Right cardiac atrium (tissue), 5 donors: Measurements from ENCODE around the gene ST6GALNAC3. TPM values are rescaled to one million over a fixed set of nuclear protein-coding genes. Genes with fewer than 3 reads are reported as not detected.
"Not testable (repeated sequence)": the region's sequence is repeated elsewhere in the genome, so short reads cannot be mapped to it uniquely, and the experiment has no call there.

Experiments used
- ATAC-seq, 2 donors: fragments of 200-7000 bp; cut with Tn5 transposase; one replicate each; pipeline versions ENCODE4 v1.8.0 to v1.9.1; 2020; ENCODE audit warnings: moderate library complexity in 2 of 2, mild to moderate bottlenecking in 1 of 2
- DNase-seq, 3 donors: peaks; one replicate each; pipeline ENCODE4 v3.0.0-alpha.2; 2020
- H3K27ac ChIP-seq: one replicate; pipeline ENCODE4 v1.5.1; 2013; ENCODE audit warnings: mild to moderate bottlenecking, low read length, control low read depth, moderate library complexity
- H3K27me3 ChIP-seq: one replicate; pipeline ENCODE4 v1.6.1; 2013; ENCODE audit not compliant: control insufficient read depth, insufficient read depth
- H3K4me1 ChIP-seq: one replicate; pipeline ENCODE4 v1.6.1; 2013; ENCODE audit warnings: low read length; ENCODE audit not compliant: control insufficient read depth, insufficient read depth
- H3K4me3 ChIP-seq: one replicate; pipeline ENCODE4 v1.5.1; 2013; ENCODE audit warnings: low read length, control low read depth
- H3K9me3 ChIP-seq: one replicate; pipeline ENCODE4 v1.6.1; 2013; ENCODE audit warnings: low read length; ENCODE audit not compliant: control insufficient read depth
- WGBS: extraction: QIAGEN DNeasy Blood & Tissue Kit; methylation state at CpG from one replicate; pipeline ENCODE4 v1.1.7; 2013; 5-methylcytosine and 5-hydroxymethylcytosine counted together
- intact Hi-C, 4 donors: fragments of 100-400 bp; cut with DNase I; formaldehyde crosslinking; loops; one replicate each; pipeline versions ENCODE4 v1.11.0 to v1.14.0; 2022 to 2023
- polyA plus RNA-seq: library from polyadenylated mRNA; stranded (reverse); fragments of 200-250 nt; gene quantifications from one replicate; pipeline ENCODE4 v1.2.3, GENCODE V29; 2013
- total RNA-seq, 4 donors: library from RNA; stranded (reverse); fragmentation: NEBNext Ultra II Directional; extraction: Animal tissue kit (Norgen Biotek cat#: 25700); gene quantifications; one replicate each; pipeline ENCODE4 v1.2.1, GENCODE V29; 2021
- donor health status: healthy with polysubstance abuse.
- donor health status: DM: no; HTN: yes; CAD: no.
- donor health status: DM: no; HTN: no; CAD: no.
- donor health status: DM: no; HTN: yes; CAD: no; lungs with severe emphysema.
- donor health status: DM: yes; HTN: yes; CAD: no.

ST6GALNAC3 gene
- total and polyA plus RNA-seq, 5 donors: 2.8 to 19.9 (median 15.4) TPM

DNA sequence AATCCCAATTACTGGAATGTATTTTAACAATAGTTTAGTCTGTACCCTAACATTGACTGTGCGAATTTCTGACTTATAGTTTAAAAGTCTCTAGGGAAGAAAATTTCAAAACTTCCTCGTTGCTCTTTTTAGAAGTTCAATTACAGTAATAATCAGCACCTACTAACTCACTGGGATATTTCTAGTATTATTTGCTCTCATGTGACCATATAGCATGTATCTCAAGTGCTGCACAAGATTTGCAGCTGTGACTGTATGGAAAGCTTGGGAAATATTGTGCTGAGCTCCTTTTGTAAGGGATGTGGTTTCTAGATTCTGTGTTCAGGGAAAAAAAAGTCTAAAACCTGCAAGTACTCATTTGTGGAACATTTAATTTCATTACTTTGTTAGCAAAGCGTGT lies 153.1 kb downstream of the ST6GALNAC3 start:
- intact Hi-C loops: no loop called here
- ATAC-seq: no peak
- H3K27me3 ChIP-seq: no peaks in the 10 kb centered on the region
- H3K4me3 ChIP-seq: no peak overlapping the region
- no peaks in the 10 kb centered on the region for H3K4me1 ChIP-seq
- no peak for DNase-seq
- no peaks in the 10 kb centered on the region for H3K9me3 ChIP-seq
- H3K27ac ChIP-seq: no peak overlapping the region
- WGBS: 64% methylated on average over 3 of the region's 3 CpGs

DNA sequence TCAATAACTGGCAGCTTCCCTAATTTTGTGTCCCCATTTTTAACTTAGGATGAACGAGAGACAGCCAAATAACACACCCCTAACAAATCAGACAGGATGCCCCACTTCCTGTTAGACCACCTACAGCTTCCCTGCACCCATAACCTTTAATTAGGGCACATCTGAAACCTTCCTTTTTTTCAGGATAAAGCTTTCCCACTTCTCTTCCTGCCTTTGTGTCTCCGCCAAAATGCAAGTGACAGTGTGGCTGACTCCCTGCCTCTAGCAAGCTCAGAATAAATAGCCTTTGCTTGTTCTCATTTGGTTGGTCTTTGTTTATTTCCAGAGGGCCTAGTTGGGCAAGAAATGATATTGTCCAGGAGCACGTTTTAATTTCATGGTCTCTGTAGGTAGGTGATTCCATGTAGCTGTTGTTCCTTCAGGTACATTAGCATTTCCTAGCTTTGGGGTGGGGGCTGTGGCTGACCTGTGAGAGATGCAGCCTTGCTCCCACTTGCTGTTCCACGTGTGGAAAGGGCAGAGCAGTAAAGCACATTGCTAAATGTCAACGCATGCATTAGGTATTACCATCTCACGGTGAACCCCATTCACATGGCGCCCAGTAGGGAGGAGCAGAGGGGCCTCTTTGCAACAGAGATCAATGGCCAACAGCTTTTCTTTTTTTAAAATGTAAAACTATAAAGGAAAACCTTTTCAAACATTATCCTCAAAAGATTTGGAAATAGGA lies 154.9 kb downstream of the ST6GALNAC3 start:
- intact Hi-C loops: no loop called here
- Histone ChIP-seq H3K9me3 (no peaks in the 10 kb centered on the region), H3K27ac (no peak overlapping the region), H3K4me1 (no peaks in the 10 kb centered on the region), H3K27me3 (no peaks in the 10 kb centered on the region), H3K4me3 (no peak overlapping the region)
- WGBS: 58% methylated on average over 7 of the region's 7 CpGs
- DNase-seq (no peak), ATAC-seq (peak in 1 of 2 donors; percentile 46)

DNA sequence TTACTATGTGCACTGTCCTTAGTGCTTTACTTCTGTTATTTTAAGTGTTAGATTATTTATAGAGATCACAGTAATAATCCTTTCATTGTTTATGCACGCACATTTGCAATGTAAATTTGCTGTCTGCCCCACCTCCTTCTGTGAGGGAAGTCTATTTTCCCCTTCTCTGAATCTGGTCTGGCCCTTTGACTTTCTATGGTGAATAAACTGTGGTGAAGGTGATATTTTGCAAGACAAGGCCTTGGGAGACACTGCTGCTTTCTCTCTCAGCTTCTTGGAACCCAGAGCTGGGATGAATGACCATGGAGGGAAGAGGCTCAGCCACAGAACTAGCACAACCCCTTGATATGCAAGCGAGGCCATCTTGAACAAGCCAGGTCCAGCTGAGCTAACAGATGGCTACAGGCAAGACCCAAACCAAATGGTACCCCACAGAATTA lies 156.3 kb downstream of the ST6GALNAC3 start:
- ATAC-seq (no peak), DNase-seq (no peak)
- no peak overlapping the region for H3K4me3 ChIP-seq
- H3K27ac ChIP-seq: no peak overlapping the region
- no peaks in the 10 kb centered on the region for H3K27me3 ChIP-seq
- H3K9me3 ChIP-seq: no peaks in the 10 kb centered on the region
- intact Hi-C loops: no loop called here
- no peaks in the 10 kb centered on the region for H3K4me1 ChIP-seq
- 94% methylated on average over 2 of the region's 2 CpGs for WGBS

- Histone ChIP-seq H3K27ac (no peak overlapping the region), H3K27me3 (no peaks in the 10 kb centered on the region), H3K9me3 (no peaks in the 10 kb centered on the region), H3K4me1 (no peaks in the 10 kb centered on the region), H3K4me3 (no peak overlapping the region)
- 82% methylated on average over 4 of the region's 4 CpGs for WGBS
- no peak for ATAC-seq
- intact Hi-C loops: no loop called here
- DNase-seq: no peak
These were observed 156.8 kb downstream of the ST6GALNAC3 start for GRCh38 chr1:76231320-76231719.

- Histone ChIP-seq H3K4me1 (no peaks in the 10 kb centered on the region), H3K4me3 (no peak overlapping the region), H3K27ac (no peak overlapping the region), H3K27me3 (no peaks in the 10 kb centered on the region), H3K9me3 (no peaks in the 10 kb centered on the region)
- intact Hi-C loops: no loop called here
- DNase-seq (no peak), ATAC-seq (no peak)
- over 99% methylated on average over 4 of the region's 4 CpGs for WGBS
These were observed 158.1 kb downstream of the ST6GALNAC3 start for GRCh38 chr1:76232666-76233065.

- intact Hi-C loops: no loop called here
- Histone ChIP-seq H3K27me3 (no peaks in the 10 kb centered on the region), H3K9me3 (no peaks in the 10 kb centered on the region), H3K27ac (no peak overlapping the region), H3K4me1 (no peaks in the 10 kb centered on the region), H3K4me3 (no peak overlapping the region)
- ATAC-seq: no peak
- no peak for DNase-seq
- WGBS: 92% methylated on average over 2 of the region's 2 CpGs
These were observed 159.5 kb downstream of the ST6GALNAC3 start for GRCh38 chr1:76234061-76234460.

DNA sequence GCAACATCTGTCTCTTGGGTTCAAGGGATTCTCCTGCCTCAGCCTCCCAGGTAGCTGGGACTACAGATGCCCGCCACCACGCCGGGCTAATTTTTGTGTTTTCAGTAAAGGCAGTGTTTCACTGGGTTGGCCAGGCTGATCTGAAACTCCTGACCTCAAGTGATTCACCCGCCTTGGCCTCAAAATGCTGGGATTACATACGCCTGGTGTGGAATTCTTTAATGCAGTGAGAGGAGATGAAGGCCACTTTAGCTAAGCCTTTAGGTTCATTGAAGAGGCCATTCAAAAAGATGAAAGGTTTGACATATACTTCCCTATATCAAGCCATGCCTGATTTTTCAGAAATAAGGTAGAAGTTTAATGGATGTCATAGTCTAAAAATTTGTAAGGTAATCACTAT lies 162.7 kb downstream of the ST6GALNAC3 start:
- DNase-seq (no peak), ATAC-seq (no peak)
- whole genome bisulfite sequencing: 96% methylated on average over 5 of the region's 5 CpGs
- Histone ChIP-seq H3K27ac (no peak overlapping the region), H3K27me3 (no peaks in the 10 kb centered on the region), H3K9me3 (no peaks in the 10 kb centered on the region), H3K4me3 (no peak overlapping the region), H3K4me1 (peaks cover 1% of the 10 kb centered on the region)
- intact Hi-C loops: no loop called here

DNA sequence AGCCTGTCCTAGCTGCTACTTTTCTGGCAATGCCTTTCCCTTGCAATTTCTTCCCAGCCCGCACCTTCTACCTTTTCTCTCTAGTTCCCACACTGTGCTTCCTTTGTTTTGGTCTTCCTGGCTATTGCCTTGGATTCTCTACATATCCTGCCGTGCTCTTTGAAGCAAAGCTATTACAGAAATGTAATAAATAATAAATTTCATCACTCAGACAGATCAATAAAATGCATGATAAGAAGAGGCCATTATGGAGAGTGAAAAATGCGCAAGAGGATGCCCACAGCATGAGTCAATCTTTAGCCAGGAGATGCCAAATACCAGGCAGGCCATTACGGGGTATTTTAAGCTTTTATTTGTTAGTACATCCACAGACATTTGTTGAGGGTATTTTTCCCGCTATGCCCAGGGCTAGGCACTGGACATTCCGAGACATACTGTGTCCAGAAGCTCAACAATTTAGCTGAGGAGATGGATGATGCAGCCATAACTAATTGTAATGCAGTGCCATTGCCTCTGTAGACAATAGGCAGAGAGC lies 163.6 kb downstream of the ST6GALNAC3 start:
- Histone ChIP-seq H3K27ac (no peak overlapping the region), H3K9me3 (no peaks in the 10 kb centered on the region), H3K27me3 (no peaks in the 10 kb centered on the region), H3K4me1 (peaks cover 1% of the 10 kb centered on the region), H3K4me3 (no peak overlapping the region)
- 83% methylated on average over 6 of the region's 6 CpGs for WGBS
- no peak for ATAC-seq
- DNase-seq: no peak
- intact Hi-C loops: no loop called here

DNA sequence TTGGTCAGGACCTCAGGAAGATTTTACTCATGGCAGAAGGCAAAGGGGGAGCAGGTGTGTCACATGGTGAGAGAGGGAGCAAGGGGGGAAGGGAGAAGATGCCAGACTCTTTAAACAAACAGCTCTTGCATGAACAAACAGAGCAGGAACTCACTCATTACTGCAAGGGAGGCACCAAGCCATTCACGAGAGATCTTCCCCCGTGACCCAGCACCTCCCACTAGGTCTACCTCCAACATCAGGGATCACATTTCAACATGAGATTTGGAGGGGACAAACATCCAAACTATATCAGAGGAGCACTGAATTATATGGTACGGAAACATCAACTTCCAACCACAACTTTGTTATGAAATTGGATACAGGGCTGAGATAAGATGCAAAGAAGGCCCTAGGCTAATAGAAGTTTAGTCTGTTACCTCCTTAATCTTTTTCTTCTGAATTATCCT lies 164.9 kb downstream of the ST6GALNAC3 start:
- Histone ChIP-seq H3K27ac (no peak overlapping the region), H3K9me3 (no peaks in the 10 kb centered on the region), H3K4me3 (no peak overlapping the region), H3K4me1 (peaks cover 1% of the 10 kb centered on the region), H3K27me3 (no peaks in the 10 kb centered on the region)
- WGBS: 72% methylated on average over 3 of the region's 3 CpGs
- intact Hi-C loops: no loop called here
- ATAC-seq (no peak), DNase-seq (no peak)

- Histone ChIP-seq H3K9me3 (no peaks in the 10 kb centered on the region), H3K4me3 (no peak overlapping the region), H3K27me3 (no peaks in the 10 kb centered on the region), H3K4me1 (peaks cover 1% of the 10 kb centered on the region), H3K27ac (no peak overlapping the region)
- intact Hi-C loops: no loop called here
- WGBS: 28% methylated on average over 1 of the region's 1 CpG
- ATAC-seq (no peak), DNase-seq (no peak)
These were observed 165.8 kb downstream of the ST6GALNAC3 start for GRCh38 chr1:76240316-76240715.

DNA sequence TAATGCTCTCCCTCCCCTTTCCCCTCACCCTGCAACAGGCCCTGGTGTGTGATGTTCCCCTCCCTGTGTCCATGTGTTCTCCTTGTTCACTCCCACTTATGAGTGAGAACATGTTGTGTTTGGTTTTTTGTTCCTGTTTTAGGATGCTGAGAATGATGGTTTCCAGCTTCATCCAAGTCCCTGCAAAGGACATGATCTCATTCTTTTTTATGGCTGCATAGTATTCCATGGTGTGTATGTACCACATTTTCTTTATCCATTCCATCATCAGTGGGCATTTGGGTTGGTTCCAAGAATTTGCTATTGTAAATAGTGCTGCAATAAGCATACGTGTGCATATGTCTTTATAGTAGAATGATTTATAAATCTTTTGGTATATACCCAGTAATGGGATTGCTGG lies 168.0 kb downstream of the ST6GALNAC3 start:
- 95% methylated on average over 1 of the region's 1 CpG for WGBS
- H3K9me3 ChIP-seq: not testable (repeated sequence)

More for the DNA sequence above, 168.0 kb downstream of the ST6GALNAC3 start:
- H3K4me3 ChIP-seq, H3K27ac ChIP-seq, ATAC-seq, H3K27me3 ChIP-seq, intact Hi-C loops, H3K4me1 ChIP-seq, DNase-seq: not testable (repeated sequence)
